H1 (cell line): Measurements from ENCODE around the gene CTBP2.

Experiments used
- ATF3 ChIP-seq: IDR thresholded peaks from 2 replicates; pipeline ENCODE4 v1.6.1; 2011; ENCODE audit warnings: low read depth, mild to moderate bottlenecking, low read length; ENCODE audit not compliant: insufficient read depth
- BRCA1 ChIP-seq: IDR thresholded peaks from 2 replicates; pipeline ENCODE4 v1.6.1; 2012; ENCODE audit warnings: low read depth, low read length, improper control_type of control experiment
- CEBPB ChIP-seq: IDR thresholded peaks from 2 replicates; pipeline ENCODE4 v1.6.1; 2012; ENCODE audit warnings: low read depth, low read length
- EP300 ChIP-seq, 2 experiments: IDR thresholded peaks; 1 replicate in 1 of 2; 2 replicates in 1 of 2; pipeline ENCODE4 v1.6.1; 2011 to 2012; ENCODE audit warnings: low read depth in 2 of 2, low read length in 2 of 2, mild to moderate bottlenecking in 2 of 2, borderline replicate concordance in 1 of 2, inconsistent platforms in 1 of 2, moderate library complexity in 1 of 2
- EZH2 ChIP-seq: fragments of 200-600 bp; sonication (generic); IDR thresholded peaks from 2 replicates; pipeline ENCODE4 v1.7.1; 2012; ENCODE audit warnings: low read depth, mild to moderate bottlenecking, moderate library complexity, low read length, inconsistent platforms; ENCODE audit not compliant: severe bottlenecking
- GTF2F1 ChIP-seq: IDR thresholded peaks from 2 replicates; pipeline ENCODE4 v1.6.1; 2012; ENCODE audit warnings: low read depth, low read length, improper control_type of control experiment, borderline replicate concordance
- HDAC6 ChIP-seq: IDR thresholded peaks from one replicate; pipeline ENCODE4 v1.7.1; 2012; ENCODE audit warnings: low read depth, mild to moderate bottlenecking, inconsistent platforms, low read length, moderate library complexity
- NRF1 ChIP-seq: IDR thresholded peaks from 2 replicates; pipeline ENCODE4 v1.6.1; 2011; ENCODE audit warnings: mild to moderate bottlenecking, low read depth, low read length, improper control_type of control experiment
- POLR2AphosphoS5 ChIP-seq: IDR thresholded peaks from 2 replicates; pipeline ENCODE4 v1.6.1; 2011; ENCODE audit warnings: low read depth, low read length
- RAD21 ChIP-seq, 2 experiments: IDR thresholded peaks in 1 of 2; conservative IDR thresholded peaks in 1 of 2; 2 replicates each; pipeline ENCODE4 v1.6.1; 2011; ENCODE audit warnings: low read depth in 2 of 2, low read length in 2 of 2, improper control_type of control experiment in 1 of 2, inconsistent platforms in 1 of 2, mild to moderate bottlenecking in 1 of 2, moderate library complexity in 1 of 2
- RBBP5 ChIP-seq: IDR thresholded peaks from 2 replicates; pipeline ENCODE4 v1.7.1; 2012; ENCODE audit warnings: low read depth, mild to moderate bottlenecking, inconsistent platforms, low read length, moderate library complexity, borderline replicate concordance
- TAF1 ChIP-seq: IDR thresholded peaks from 2 replicates; pipeline ENCODE4 v1.6.1; 2011; ENCODE audit warnings: mild to moderate bottlenecking, low read depth, low read length
- TF ChIP-seq, protein P1 (sequence below), 3 experiments: IDR thresholded peaks; 1 replicate in 2 of 3; 2 replicates in 1 of 3; pipeline versions ENCODE4 v1.5.1 to v1.6.1; 2011; ENCODE audit warnings: low read length in 3 of 3, mild to moderate bottlenecking in 3 of 3, inconsistent platforms in 2 of 3, low read depth in 1 of 3, moderate library complexity in 1 of 3; ENCODE audit not compliant: insufficient read depth in 1 of 3; ENCODE audit errors: control extremely low read depth in 1 of 3

DNA sequence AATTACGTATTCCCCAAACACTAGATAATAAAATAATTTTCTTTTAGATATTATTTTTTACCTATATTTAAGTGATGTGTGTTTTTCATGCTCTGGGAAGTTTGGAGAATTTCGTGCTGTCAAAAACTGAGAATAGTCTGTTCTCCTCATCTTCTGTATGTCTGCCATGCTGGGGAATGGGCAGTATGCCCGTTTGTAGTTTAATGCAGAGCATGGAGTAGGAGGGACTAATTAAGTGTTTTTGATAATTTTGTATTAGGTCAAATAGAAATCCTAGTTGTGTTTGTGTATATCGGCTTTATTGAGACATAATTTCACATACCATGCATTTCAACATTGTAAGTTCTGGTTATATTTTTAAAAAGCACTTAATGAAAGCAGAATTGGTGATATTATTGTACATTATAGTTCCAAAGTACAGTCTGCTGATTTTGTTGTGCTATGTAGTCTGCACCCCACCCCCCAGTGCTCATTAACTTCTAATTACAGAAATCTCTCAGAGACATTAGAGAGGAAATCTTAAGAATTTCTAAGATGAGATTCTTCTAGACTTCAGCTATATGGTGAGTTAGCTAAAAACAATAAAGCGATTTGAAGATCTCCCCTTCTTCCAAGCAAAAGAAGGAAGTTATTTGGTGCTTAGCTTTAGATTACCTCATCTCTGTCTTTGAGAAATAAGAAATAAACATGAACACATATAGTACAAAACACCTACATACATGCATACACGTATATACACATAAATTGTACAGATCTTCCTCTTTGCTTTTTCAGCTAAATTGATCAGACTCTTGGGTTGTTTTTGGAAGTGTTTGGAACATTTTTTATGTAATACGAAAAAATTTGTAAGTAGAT, 196.3 kb downstream of the CTBP2 start:
- TF ChIP-seq GTF2F1 (no peak), ATF3 (no peak), CEBPB (no peak), RAD21 (IDR thresholded peaks at IDR 0.05 in 1 of 2, conservative IDR thresholded peaks at IDR 0.05 in 1 of 2; ENCODE audit: low read depth in 2 of 2, low read length in 2 of 2) (no peak), RBBP5 (no peak), POLR2AphosphoS5 (no peak), BRCA1 (no peak), TAF1 (no peak), EP300 (IDR thresholded peaks at IDR 0.05; ENCODE audit: borderline replicate concordance in 1 of 2, low read depth in 2 of 2, low read length in 2 of 2) (no peak), EZH2 (no peak), NRF1 (no peak), HDAC6 (no peak)
- TF ChIP-seq, protein P1, sequence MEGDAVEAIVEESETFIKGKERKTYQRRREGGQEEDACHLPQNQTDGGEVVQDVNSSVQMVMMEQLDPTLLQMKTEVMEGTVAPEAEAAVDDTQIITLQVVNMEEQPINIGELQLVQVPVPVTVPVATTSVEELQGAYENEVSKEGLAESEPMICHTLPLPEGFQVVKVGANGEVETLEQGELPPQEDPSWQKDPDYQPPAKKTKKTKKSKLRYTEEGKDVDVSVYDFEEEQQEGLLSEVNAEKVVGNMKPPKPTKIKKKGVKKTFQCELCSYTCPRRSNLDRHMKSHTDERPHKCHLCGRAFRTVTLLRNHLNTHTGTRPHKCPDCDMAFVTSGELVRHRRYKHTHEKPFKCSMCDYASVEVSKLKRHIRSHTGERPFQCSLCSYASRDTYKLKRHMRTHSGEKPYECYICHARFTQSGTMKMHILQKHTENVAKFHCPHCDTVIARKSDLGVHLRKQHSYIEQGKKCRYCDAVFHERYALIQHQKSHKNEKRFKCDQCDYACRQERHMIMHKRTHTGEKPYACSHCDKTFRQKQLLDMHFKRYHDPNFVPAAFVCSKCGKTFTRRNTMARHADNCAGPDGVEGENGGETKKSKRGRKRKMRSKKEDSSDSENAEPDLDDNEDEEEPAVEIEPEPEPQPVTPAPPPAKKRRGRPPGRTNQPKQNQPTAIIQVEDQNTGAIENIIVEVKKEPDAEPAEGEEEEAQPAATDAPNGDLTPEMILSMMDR (IDR thresholded peaks at IDR 0.05; ENCODE audit: control extremely low read depth in 1 of 3, insufficient read depth in 1 of 3, low read depth in 1 of 3, low read length in 3 of 3), result no peak
